Fibroblast of lung (primary cell): Measurements from ENCODE around the gene MRPL14.

Experiments used
- EZH2 ChIP-seq: IDR thresholded peaks from 2 replicates; pipeline ENCODE4 v1.5.1; 2012; ENCODE audit warnings: low read length, control low read depth, mild to moderate bottlenecking; ENCODE audit errors: missing control alignments
- TF ChIP-seq, protein P1 (sequence below), 2 donors: IDR thresholded peaks in 1 of 2; conservative IDR thresholded peaks in 1 of 2; 1 replicate in 1 of 2; 2 replicates in 1 of 2; pipeline ENCODE4 v1.5.1; 2011 to 2012; ENCODE audit warnings: low read length in 2 of 2, control low read depth in 1 of 2, inconsistent platforms in 1 of 2, low read depth in 1 of 2, mild to moderate bottlenecking in 1 of 2

DNA sequence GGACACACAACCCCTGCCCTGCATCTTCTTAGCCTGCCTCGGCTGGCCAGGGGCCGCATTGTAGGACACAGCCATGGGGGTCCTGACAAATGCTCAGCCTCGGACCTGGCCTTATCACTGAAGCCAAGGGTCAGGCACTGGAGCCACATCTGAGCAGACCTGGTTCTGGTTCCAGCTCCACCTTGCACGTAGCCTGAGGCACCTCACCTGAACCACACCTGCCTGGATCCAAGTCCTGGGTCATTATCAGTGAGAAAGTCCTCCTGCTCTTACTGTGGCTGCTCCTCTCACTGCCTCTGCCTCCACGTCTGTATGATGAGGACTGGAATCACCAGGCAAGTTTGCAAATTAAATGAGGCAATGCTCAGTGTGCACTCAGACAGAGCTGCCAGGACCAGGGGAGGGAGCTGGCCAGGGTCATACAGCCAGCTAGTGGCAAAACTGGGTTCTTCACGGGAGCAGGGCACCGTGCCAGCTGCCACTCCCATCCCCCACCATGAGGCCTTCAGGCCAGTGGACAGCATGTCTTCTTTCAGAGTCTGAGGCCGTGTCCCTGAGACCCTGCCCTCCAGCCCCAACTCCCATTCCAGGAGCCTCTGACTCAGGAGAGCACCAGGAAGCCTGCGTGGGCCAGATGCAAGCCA, 40.2 kb downstream of the MRPL14 start:
- TF ChIP-seq, protein P1, sequence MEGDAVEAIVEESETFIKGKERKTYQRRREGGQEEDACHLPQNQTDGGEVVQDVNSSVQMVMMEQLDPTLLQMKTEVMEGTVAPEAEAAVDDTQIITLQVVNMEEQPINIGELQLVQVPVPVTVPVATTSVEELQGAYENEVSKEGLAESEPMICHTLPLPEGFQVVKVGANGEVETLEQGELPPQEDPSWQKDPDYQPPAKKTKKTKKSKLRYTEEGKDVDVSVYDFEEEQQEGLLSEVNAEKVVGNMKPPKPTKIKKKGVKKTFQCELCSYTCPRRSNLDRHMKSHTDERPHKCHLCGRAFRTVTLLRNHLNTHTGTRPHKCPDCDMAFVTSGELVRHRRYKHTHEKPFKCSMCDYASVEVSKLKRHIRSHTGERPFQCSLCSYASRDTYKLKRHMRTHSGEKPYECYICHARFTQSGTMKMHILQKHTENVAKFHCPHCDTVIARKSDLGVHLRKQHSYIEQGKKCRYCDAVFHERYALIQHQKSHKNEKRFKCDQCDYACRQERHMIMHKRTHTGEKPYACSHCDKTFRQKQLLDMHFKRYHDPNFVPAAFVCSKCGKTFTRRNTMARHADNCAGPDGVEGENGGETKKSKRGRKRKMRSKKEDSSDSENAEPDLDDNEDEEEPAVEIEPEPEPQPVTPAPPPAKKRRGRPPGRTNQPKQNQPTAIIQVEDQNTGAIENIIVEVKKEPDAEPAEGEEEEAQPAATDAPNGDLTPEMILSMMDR (conservative IDR thresholded peaks at IDR 0.05 in 1 of 2, IDR thresholded peaks at IDR 0.05 in 1 of 2; ENCODE audit: low read depth in 1 of 2, low read length in 2 of 2) = no peak
- no peak for TF ChIP-seq EZH2
